ENCODE results near the gene ATP11C.

The ATP11C gene

DNA sequence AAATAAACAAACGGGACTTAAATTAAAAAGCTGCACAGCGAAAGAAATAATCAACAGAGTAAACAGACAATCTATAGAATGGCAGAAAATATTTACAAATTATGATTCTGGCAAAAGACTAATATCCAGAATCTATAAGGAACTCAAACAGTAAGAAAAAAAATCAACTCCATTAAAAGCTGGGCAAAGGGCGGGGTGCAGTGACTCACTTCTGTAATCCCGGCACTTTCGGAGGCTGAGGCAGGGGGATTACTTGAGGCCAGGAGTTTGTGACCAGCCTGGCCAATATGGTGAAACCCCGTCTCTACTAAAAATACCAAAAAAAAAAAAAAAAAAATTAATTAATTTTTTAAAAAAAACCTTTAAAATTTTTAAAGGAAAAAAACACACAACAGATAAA is 109.0 kb downstream of the ATP11C start:
- no peak overlapping the region for H3K4me3 ChIP-seq (ENCODE audit: low read depth in 1 of 2, low read length in 2 of 2)
- no peak for TF ChIP-seq EZH2 (IDR thresholded peaks at IDR 0.05; ENCODE audit: borderline replicate concordance, low read depth, low read length, severe bottlenecking)
- TF ChIP-seq, protein P1, sequence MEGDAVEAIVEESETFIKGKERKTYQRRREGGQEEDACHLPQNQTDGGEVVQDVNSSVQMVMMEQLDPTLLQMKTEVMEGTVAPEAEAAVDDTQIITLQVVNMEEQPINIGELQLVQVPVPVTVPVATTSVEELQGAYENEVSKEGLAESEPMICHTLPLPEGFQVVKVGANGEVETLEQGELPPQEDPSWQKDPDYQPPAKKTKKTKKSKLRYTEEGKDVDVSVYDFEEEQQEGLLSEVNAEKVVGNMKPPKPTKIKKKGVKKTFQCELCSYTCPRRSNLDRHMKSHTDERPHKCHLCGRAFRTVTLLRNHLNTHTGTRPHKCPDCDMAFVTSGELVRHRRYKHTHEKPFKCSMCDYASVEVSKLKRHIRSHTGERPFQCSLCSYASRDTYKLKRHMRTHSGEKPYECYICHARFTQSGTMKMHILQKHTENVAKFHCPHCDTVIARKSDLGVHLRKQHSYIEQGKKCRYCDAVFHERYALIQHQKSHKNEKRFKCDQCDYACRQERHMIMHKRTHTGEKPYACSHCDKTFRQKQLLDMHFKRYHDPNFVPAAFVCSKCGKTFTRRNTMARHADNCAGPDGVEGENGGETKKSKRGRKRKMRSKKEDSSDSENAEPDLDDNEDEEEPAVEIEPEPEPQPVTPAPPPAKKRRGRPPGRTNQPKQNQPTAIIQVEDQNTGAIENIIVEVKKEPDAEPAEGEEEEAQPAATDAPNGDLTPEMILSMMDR (IDR thresholded peaks at IDR 0.05; ENCODE audit: borderline replicate concordance, extremely low read depth, low read length, poor library complexity, severe bottlenecking), result no peak
- H4K20me1 ChIP-seq (ENCODE audit: insufficient read depth, low read length), result no peaks in the 10 kb centered on the region
- no peak overlapping the region for H3K9ac ChIP-seq (ENCODE audit: low read depth, low read length)
- no peaks in the 10 kb centered on the region for H3K79me2 ChIP-seq (ENCODE audit: insufficient read depth, low read length)
- no peaks in the 10 kb centered on the region for H3K36me3 ChIP-seq (ENCODE audit: insufficient read depth, low read length)
- H3K9me3 ChIP-seq (ENCODE audit: insufficient read depth, low read length, severe bottlenecking), result no peaks in the 10 kb centered on the region
- H3K4me2 ChIP-seq (ENCODE audit: insufficient read depth, low read length), result no peak overlapping the region
- no peak overlapping the region for H3K27ac ChIP-seq (ENCODE audit: low read length)
- no peaks in the 10 kb centered on the region for H3K4me1 ChIP-seq (ENCODE audit: insufficient read depth, low read length)
- H2AFZ ChIP-seq (ENCODE audit: low read depth, low read length), result no peak overlapping the region
- H3K27me3 ChIP-seq (ENCODE audit: insufficient read depth, low read length, poor library complexity), result no peaks in the 10 kb centered on the region
- DNase-seq (no peak), ATAC-seq (ENCODE audit: insufficient read depth, low read depth) (no peak)

DNA sequence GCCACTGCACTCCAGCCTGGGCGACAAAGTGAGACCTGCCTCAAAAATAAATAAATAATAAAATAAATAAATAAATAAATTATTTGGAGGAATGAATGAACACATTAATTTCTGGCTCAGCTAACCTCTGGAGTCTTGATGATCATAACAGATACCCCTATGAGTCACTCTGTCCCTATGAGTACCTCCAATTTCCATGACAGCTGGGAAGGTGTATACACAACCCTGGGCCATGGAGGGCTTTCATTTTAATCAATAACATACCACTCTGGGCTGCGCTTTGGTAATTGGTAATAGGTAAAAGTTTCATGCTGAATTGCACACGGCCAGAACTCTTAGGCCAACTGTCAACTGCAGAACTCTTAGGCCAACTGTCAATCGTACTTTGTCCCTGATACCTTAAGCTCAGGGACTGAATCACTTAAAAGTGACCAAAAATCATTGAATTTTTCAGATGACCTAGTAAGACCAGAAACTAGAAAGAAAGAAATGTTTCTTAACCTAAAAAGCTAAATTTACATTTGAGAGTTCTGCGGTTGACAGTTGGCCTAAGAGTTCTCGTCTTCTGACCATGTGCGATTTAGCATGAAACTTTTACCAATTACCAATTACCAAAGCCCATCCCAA is 112.4 kb downstream of the ATP11C start:
- no peak overlapping the region for H3K4me2 ChIP-seq (ENCODE audit: insufficient read depth, low read length)
- H4K20me1 ChIP-seq (ENCODE audit: insufficient read depth, low read length), result no peaks in the 10 kb centered on the region
- no peaks in the 10 kb centered on the region for H3K4me1 ChIP-seq (ENCODE audit: insufficient read depth, low read length)
- no peak for ATAC-seq (ENCODE audit: insufficient read depth, low read depth)
- H2AFZ ChIP-seq (ENCODE audit: low read depth, low read length), result no peak overlapping the region
- H3K36me3 ChIP-seq (ENCODE audit: insufficient read depth, low read length), result no peaks in the 10 kb centered on the region; the same call in 1 of the 2 replicates
- H3K4me3 ChIP-seq (ENCODE audit: low read depth in 1 of 2, low read length in 2 of 2), result no peak overlapping the region
- H3K9ac ChIP-seq (ENCODE audit: low read depth, low read length), result no peak overlapping the region
- no peaks in the 10 kb centered on the region for H3K79me2 ChIP-seq (ENCODE audit: insufficient read depth, low read length)
- no peak for DNase-seq
- H3K27ac ChIP-seq (ENCODE audit: low read length), result no peak overlapping the region
- no peaks in the 10 kb centered on the region for H3K9me3 ChIP-seq (ENCODE audit: insufficient read depth, low read length, severe bottlenecking)
- TF ChIP-seq, protein P1 (IDR thresholded peaks at IDR 0.05; ENCODE audit: borderline replicate concordance, extremely low read depth, low read length, poor library complexity, severe bottlenecking), result no peak
- TF ChIP-seq EZH2 (IDR thresholded peaks at IDR 0.05; ENCODE audit: borderline replicate concordance, low read depth, low read length, severe bottlenecking), result no peak
- no peaks in the 10 kb centered on the region for H3K27me3 ChIP-seq (ENCODE audit: insufficient read depth, low read length, poor library complexity)

DNA sequence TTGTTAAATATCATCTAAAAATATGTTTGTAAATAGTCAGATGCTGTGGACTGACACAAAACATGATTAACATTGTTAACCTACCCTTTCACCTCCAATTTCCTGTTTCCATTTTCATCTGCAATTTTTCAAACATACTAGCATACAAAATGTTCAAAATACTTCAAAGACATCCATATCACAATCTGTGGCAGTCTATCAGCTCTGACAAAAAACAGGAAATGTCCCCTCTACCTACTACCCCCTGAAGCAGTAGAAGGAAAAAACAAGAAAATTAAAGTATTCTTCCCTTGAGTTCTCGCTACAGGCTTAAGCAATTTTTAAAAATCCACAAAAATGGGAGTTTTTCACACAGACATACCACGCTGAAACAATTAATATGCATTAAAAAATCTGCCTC is 116.6 kb downstream of the ATP11C start:
- no peaks in the 10 kb centered on the region for H3K9me3 ChIP-seq (ENCODE audit: insufficient read depth, low read length, severe bottlenecking)
- no peaks in the 10 kb centered on the region for H3K27me3 ChIP-seq (ENCODE audit: insufficient read depth, low read length, poor library complexity)
- H4K20me1 ChIP-seq (ENCODE audit: insufficient read depth, low read length), result no peaks in the 10 kb centered on the region
- no peak for TF ChIP-seq EZH2 (IDR thresholded peaks at IDR 0.05; ENCODE audit: borderline replicate concordance, low read depth, low read length, severe bottlenecking)
- TF ChIP-seq, protein P1 (IDR thresholded peaks at IDR 0.05; ENCODE audit: borderline replicate concordance, extremely low read depth, low read length, poor library complexity, severe bottlenecking), result no peak
- no peaks in the 10 kb centered on the region for H3K79me2 ChIP-seq (ENCODE audit: insufficient read depth, low read length)
- no peak overlapping the region for H3K4me3 ChIP-seq (ENCODE audit: low read depth in 1 of 2, low read length in 2 of 2)
- DNase-seq (no peak), ATAC-seq (ENCODE audit: insufficient read depth, low read depth) (no peak)
- no peak overlapping the region for H2AFZ ChIP-seq (ENCODE audit: low read depth, low read length)
- no peak overlapping the region for H3K4me2 ChIP-seq (ENCODE audit: insufficient read depth, low read length)
- peaks cover 6% of the 10 kb centered on the region; the same call in 1 of the 2 replicates for H3K36me3 ChIP-seq (ENCODE audit: insufficient read depth, low read length)
- no peaks in the 10 kb centered on the region for H3K4me1 ChIP-seq (ENCODE audit: insufficient read depth, low read length)
- H3K9ac ChIP-seq (ENCODE audit: low read depth, low read length), result no peak overlapping the region
- no peak overlapping the region for H3K27ac ChIP-seq (ENCODE audit: low read length)

All from DND-41 (cell line).